ENCODE data around the gene EIF2S3B.

Gene EIF2S3B

DNA sequence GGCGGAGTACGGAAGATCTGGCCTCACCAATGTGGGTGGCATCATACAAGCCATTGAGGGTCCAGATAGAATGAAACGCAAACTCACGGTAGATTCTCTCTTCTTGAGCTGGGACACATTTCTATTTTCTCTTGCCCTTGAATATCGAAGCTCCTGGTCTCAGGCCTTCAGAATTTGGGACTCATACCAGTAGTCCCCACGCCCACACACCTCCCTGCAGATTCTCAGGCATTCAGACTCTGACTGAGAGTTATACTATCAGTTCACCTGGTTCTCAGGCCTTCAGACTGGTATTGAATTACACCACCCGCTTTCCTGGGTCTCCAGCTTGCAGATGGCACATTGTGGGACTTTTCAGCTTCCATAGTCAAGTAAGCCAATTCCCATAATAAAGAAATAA, 37.8 kb downstream of the EIF2S3B start:
- Histone ChIP-seq H3K9ac (ENCODE audit: low read depth, low read length, poor library complexity) (no peak overlapping the region), H3K14ac (ENCODE audit: low read length) (no peak overlapping the region), H3K23ac (ENCODE audit: low read depth, low read length, poor library complexity) (no peak overlapping the region), H2AK5ac (ENCODE audit: low read depth, low read length) (no peak overlapping the region), H3K27me3 (ENCODE audit: control insufficient read depth in 3 of 3, insufficient read depth in 3 of 3, low read depth in 1 of 3, low read length in 3 of 3) (no peaks in the 10 kb centered on the region), H4K8ac (ENCODE audit: low read depth, low read length) (no peak overlapping the region), H3K4me2 (ENCODE audit: insufficient read depth, low read length, poor library complexity, severe bottlenecking) (no peak overlapping the region), H3K9me3 (replicated peaks in 1 of 2; ENCODE audit: control insufficient read depth in 2 of 2, insufficient read depth in 1 of 2, low read depth in 1 of 2, low read length in 2 of 2) (no peaks in the 10 kb centered on the region), H3K4me1 (ENCODE audit: control insufficient read depth in 2 of 2, insufficient read depth in 1 of 2, low read depth in 1 of 2, low read length in 2 of 2) (no peaks in the 10 kb centered on the region), H2BK5ac (ENCODE audit: low read length) (no peak overlapping the region), H2BK12ac (ENCODE audit: low read length) (no peak overlapping the region), H2AFZ (ENCODE audit: low read length) (no peak overlapping the region), H3K27ac (replicated peaks; ENCODE audit: low read length) (no peak overlapping the region), H3K4ac (ENCODE audit: low read length) (no peak overlapping the region), H3K79me1 (ENCODE audit: low read depth, low read length) (no peaks in the 10 kb centered on the region), H3K4me3 (ENCODE audit: low read length in 2 of 2) (no peak overlapping the region), H3K36me3 (replicated peaks in 1 of 2; ENCODE audit: control insufficient read depth in 2 of 2, insufficient read depth in 2 of 2, low read length in 2 of 2) (no peaks in the 10 kb centered on the region), H4K91ac (ENCODE audit: low read depth, low read length, poor library complexity) (no peak overlapping the region), H3K18ac (ENCODE audit: low read length) (no peak overlapping the region), H2BK15ac (ENCODE audit: low read length) (no peak overlapping the region), H2BK120ac (ENCODE audit: low read depth, low read length) (no peak overlapping the region)
- DNase-seq (ENCODE audit: low spot score), result no peak
- no CpG with 5 or more reads among the region's 7 CpGs for WGBS, 2 donors (ENCODE audit: extremely low coverage in 2 of 2, insufficient read length in 2 of 2, insufficient replicate concordance in 1 of 2)

- no peaks in the 10 kb centered on the region for H3K27me3 ChIP-seq (ENCODE audit: control insufficient read depth in 3 of 3, insufficient read depth in 3 of 3, low read depth in 1 of 3, low read length in 3 of 3)
- H2BK15ac ChIP-seq (ENCODE audit: low read length), result no peak overlapping the region
- no peak overlapping the region for H4K91ac ChIP-seq (ENCODE audit: low read depth, low read length, poor library complexity)
- no peaks in the 10 kb centered on the region for H3K36me3 ChIP-seq (replicated peaks in 1 of 2; ENCODE audit: control insufficient read depth in 2 of 2, insufficient read depth in 2 of 2, low read length in 2 of 2)
- DNase-seq (ENCODE audit: low spot score), result no peak
- H3K9ac ChIP-seq (ENCODE audit: low read depth, low read length, poor library complexity), result no peak overlapping the region
- no peak overlapping the region for H2AFZ ChIP-seq (ENCODE audit: low read length)
- peak overlapping the region; percentile 75 for H2BK5ac ChIP-seq (ENCODE audit: low read length)
- H2AK5ac ChIP-seq (ENCODE audit: low read depth, low read length), result peak overlapping the region; percentile 63
- no peak overlapping the region for H2BK12ac ChIP-seq (ENCODE audit: low read length)
- no peak overlapping the region for H2BK120ac ChIP-seq (ENCODE audit: low read depth, low read length)
- peak overlapping the region; percentile 82 for H4K8ac ChIP-seq (ENCODE audit: low read depth, low read length)
- no peak overlapping the region for H3K4me2 ChIP-seq (ENCODE audit: insufficient read depth, low read length, poor library complexity, severe bottlenecking)
- peak overlapping the region in 1 of 2 donors; percentile 18 for H3K4me3 ChIP-seq (ENCODE audit: low read length in 2 of 2)
- no peak overlapping the region for H3K27ac ChIP-seq (replicated peaks; ENCODE audit: low read length)
- peak overlapping the region; percentile 76 for H3K18ac ChIP-seq (ENCODE audit: low read length)
- H3K79me1 ChIP-seq (ENCODE audit: low read depth, low read length), result no peaks in the 10 kb centered on the region
- peak overlapping the region; percentile 65 for H3K23ac ChIP-seq (ENCODE audit: low read depth, low read length, poor library complexity)
- peaks cover 0 to 7% of the 10 kb centered on the region in 2 donors for H3K4me1 ChIP-seq (ENCODE audit: control insufficient read depth in 2 of 2, insufficient read depth in 1 of 2, low read depth in 1 of 2, low read length in 2 of 2)
- no CpG with 5 or more reads among the region's 25 CpGs for WGBS, 2 donors (ENCODE audit: extremely low coverage in 2 of 2, insufficient read length in 2 of 2, insufficient replicate concordance in 1 of 2)
- peak overlapping the region; percentile 53 for H3K4ac ChIP-seq (ENCODE audit: low read length)
- peaks cover 0 to 3% of the 10 kb centered on the region in 2 donors for H3K9me3 ChIP-seq (replicated peaks in 1 of 2; ENCODE audit: control insufficient read depth in 2 of 2, insufficient read depth in 1 of 2, low read depth in 1 of 2, low read length in 2 of 2)
- H3K14ac ChIP-seq (ENCODE audit: low read length), result no peak overlapping the region
These were observed 45.7 kb downstream of the EIF2S3B start for GRCh38 chr12:10551375-10551774.

DNA sequence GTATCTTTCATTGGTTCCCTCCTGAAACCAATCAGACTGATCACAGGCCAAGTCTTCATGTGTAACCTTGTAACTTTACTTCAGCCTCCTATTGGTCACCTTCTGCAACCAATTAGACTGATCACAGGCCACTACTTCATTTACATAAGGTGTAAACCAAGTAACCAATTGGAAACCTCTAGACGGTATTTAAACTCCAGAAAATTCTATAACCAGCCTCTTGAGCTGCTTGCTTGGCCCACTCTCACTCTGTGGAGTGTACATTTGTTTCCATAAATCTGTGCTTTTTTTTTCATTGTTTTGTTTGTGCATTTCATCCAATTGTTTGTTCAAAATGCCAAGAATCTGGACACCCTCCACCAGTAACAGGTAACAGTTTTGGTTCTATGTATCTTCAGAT, 47.5 kb downstream of the EIF2S3B start:
- Histone ChIP-seq H3K27ac (replicated peaks; ENCODE audit: low read length) (no peak overlapping the region), H3K9me3 (replicated peaks in 1 of 2; ENCODE audit: control insufficient read depth in 2 of 2, insufficient read depth in 1 of 2, low read depth in 1 of 2, low read length in 2 of 2) (peaks cover 0 to 3% of the 10 kb centered on the region in 2 donors), H3K36me3 (replicated peaks in 1 of 2; ENCODE audit: control insufficient read depth in 2 of 2, insufficient read depth in 2 of 2, low read length in 2 of 2) (no peaks in the 10 kb centered on the region), H3K4me2 (ENCODE audit: insufficient read depth, low read length, poor library complexity, severe bottlenecking) (no peak overlapping the region), H3K4me1 (ENCODE audit: control insufficient read depth in 2 of 2, insufficient read depth in 1 of 2, low read depth in 1 of 2, low read length in 2 of 2) (peaks cover 0 to 7% of the 10 kb centered on the region in 2 donors), H2BK120ac (ENCODE audit: low read depth, low read length) (no peak overlapping the region), H2BK15ac (ENCODE audit: low read length) (no peak overlapping the region), H2AFZ (ENCODE audit: low read length) (no peak overlapping the region), H3K18ac (ENCODE audit: low read length) (no peak overlapping the region), H3K79me1 (ENCODE audit: low read depth, low read length) (no peaks in the 10 kb centered on the region), H2BK12ac (ENCODE audit: low read length) (no peak overlapping the region), H3K4me3 (ENCODE audit: low read length in 2 of 2) (no peak overlapping the region), H2BK5ac (ENCODE audit: low read length) (no peak overlapping the region), H3K23ac (ENCODE audit: low read depth, low read length, poor library complexity) (no peak overlapping the region), H2AK5ac (ENCODE audit: low read depth, low read length) (no peak overlapping the region), H3K4ac (ENCODE audit: low read length) (no peak overlapping the region), H3K27me3 (ENCODE audit: control insufficient read depth in 3 of 3, insufficient read depth in 3 of 3, low read depth in 1 of 3, low read length in 3 of 3) (no peaks in the 10 kb centered on the region), H3K14ac (ENCODE audit: low read length) (no peak overlapping the region), H4K91ac (ENCODE audit: low read depth, low read length, poor library complexity) (no peak overlapping the region), H3K9ac (ENCODE audit: low read depth, low read length, poor library complexity) (no peak overlapping the region), H4K8ac (ENCODE audit: low read depth, low read length) (no peak overlapping the region)
- no CpG with 5 or more reads among the region's 1 CpG for WGBS, 2 donors (ENCODE audit: extremely low coverage in 2 of 2, insufficient read length in 2 of 2, insufficient replicate concordance in 1 of 2)
- DNase-seq (ENCODE audit: low spot score), result no peak

GRCh38 chr12:10554228-10554755, 48.6 kb downstream of the EIF2S3B start:
- Histone ChIP-seq H3K9me3 (replicated peaks in 1 of 2; ENCODE audit: control insufficient read depth in 2 of 2, insufficient read depth in 1 of 2, low read depth in 1 of 2, low read length in 2 of 2) (peaks cover 0 to 3% of the 10 kb centered on the region in 2 donors), H2AK5ac (ENCODE audit: low read depth, low read length) (no peak overlapping the region), H2BK5ac (ENCODE audit: low read length) (no peak overlapping the region), H3K36me3 (replicated peaks in 1 of 2; ENCODE audit: control insufficient read depth in 2 of 2, insufficient read depth in 2 of 2, low read length in 2 of 2) (no peaks in the 10 kb centered on the region), H3K27me3 (ENCODE audit: control insufficient read depth in 3 of 3, insufficient read depth in 3 of 3, low read depth in 1 of 3, low read length in 3 of 3) (no peaks in the 10 kb centered on the region), H3K4me1 (ENCODE audit: control insufficient read depth in 2 of 2, insufficient read depth in 1 of 2, low read depth in 1 of 2, low read length in 2 of 2) (peaks cover 0 to 7% of the 10 kb centered on the region in 2 donors), H3K18ac (ENCODE audit: low read length) (no peak overlapping the region), H3K79me1 (ENCODE audit: low read depth, low read length) (no peaks in the 10 kb centered on the region), H3K4ac (ENCODE audit: low read length) (no peak overlapping the region), H3K4me3 (ENCODE audit: low read length in 2 of 2) (no peak overlapping the region), H3K23ac (ENCODE audit: low read depth, low read length, poor library complexity) (no peak overlapping the region), H2BK12ac (ENCODE audit: low read length) (no peak overlapping the region), H3K27ac (replicated peaks; ENCODE audit: low read length) (no peak overlapping the region), H4K8ac (ENCODE audit: low read depth, low read length) (no peak overlapping the region), H3K4me2 (ENCODE audit: insufficient read depth, low read length, poor library complexity, severe bottlenecking) (no peak overlapping the region), H2AFZ (ENCODE audit: low read length) (peak overlapping the region; percentile 62), H2BK15ac (ENCODE audit: low read length) (no peak overlapping the region), H3K14ac (ENCODE audit: low read length) (no peak overlapping the region), H3K9ac (ENCODE audit: low read depth, low read length, poor library complexity) (no peak overlapping the region), H2BK120ac (ENCODE audit: low read depth, low read length) (no peak overlapping the region), H4K91ac (ENCODE audit: low read depth, low read length, poor library complexity) (no peak overlapping the region)
- no peak for DNase-seq (ENCODE audit: low spot score)
- no CpG with 5 or more reads among the region's 6 CpGs for WGBS, 2 donors (ENCODE audit: extremely low coverage in 2 of 2, insufficient read length in 2 of 2, insufficient replicate concordance in 1 of 2)
